Peyer's patch (tissue), 4 donors: ENCODE results near the gene KIF25. TPM values are rescaled to one million over a fixed set of nuclear protein-coding genes. Genes with fewer than 3 reads are reported as not detected.

ENCODE experiments used
- DNase-seq, 3 donors: peaks; one replicate each; pipeline ENCODE4 v3.0.0-alpha.2; 2017 to 2019
- H3K27ac ChIP-seq, 4 donors: fragments of 200-600 bp; sonication (generic); one replicate each; pipeline ENCODE4 v1.5.1; 2016 to 2019
- H3K27me3 ChIP-seq, 2 donors: fragments of 200-600 bp; sonication (generic); one replicate each; pipeline ENCODE4 v1.5.1; 2019
- H3K36me3 ChIP-seq, 3 donors: fragments of 200-600 bp; sonication (generic); one replicate each; pipeline ENCODE4 v1.5.1; 2016 to 2019
- H3K4me1 ChIP-seq, 4 donors: fragments of 200-600 bp; sonication (generic); one replicate each; pipeline ENCODE4 v1.5.1; 2016 to 2019
- H3K4me3 ChIP-seq, 4 donors: fragments of 200-600 bp; sonication (generic); 1 replicate in 3 of 4; 2 replicates in 1 of 4; pipeline ENCODE4 v1.5.1; 2016 to 2019; ENCODE audit warnings: mild to moderate bottlenecking in 1 of 4
- H3K9me3 ChIP-seq, 4 donors: fragments of 200-600 bp; sonication (generic); one replicate each; pipeline ENCODE4 v1.5.1; 2016 to 2019; ENCODE audit warnings: mild to moderate bottlenecking in 1 of 4
- CTCF ChIP-seq, 6 experiments: fragments of 450-650 bp in 4 of 6; fragments of 200-600 bp in 2 of 6; sonication (generic) in 1 of 6; IDR thresholded peaks; one replicate each; pipeline ENCODE4 v1.5.1; 2017 to 2019; ENCODE audit warnings: antibody characterized with exemption in 6 of 6, mild to moderate bottlenecking in 3 of 6, moderate library complexity in 1 of 6
- POLR2A ChIP-seq, 2 donors: fragments of 450-650 bp; IDR thresholded peaks; one replicate each; pipeline ENCODE4 v1.5.1; 2017; ENCODE audit warnings: antibody characterized with exemption in 2 of 2, mild to moderate bottlenecking in 2 of 2, moderate library complexity in 2 of 2
- total RNA-seq, 4 donors: library from RNA; depleted of rRNA; stranded (reverse); fragments of >200 nt; gene quantifications; one replicate each; pipeline ENCODE4 v1.1.0, GENCODE V29; 2016

Gene KIF25
- total RNA-seq, 4 donors from 2014 or later: not detected

DNA sequence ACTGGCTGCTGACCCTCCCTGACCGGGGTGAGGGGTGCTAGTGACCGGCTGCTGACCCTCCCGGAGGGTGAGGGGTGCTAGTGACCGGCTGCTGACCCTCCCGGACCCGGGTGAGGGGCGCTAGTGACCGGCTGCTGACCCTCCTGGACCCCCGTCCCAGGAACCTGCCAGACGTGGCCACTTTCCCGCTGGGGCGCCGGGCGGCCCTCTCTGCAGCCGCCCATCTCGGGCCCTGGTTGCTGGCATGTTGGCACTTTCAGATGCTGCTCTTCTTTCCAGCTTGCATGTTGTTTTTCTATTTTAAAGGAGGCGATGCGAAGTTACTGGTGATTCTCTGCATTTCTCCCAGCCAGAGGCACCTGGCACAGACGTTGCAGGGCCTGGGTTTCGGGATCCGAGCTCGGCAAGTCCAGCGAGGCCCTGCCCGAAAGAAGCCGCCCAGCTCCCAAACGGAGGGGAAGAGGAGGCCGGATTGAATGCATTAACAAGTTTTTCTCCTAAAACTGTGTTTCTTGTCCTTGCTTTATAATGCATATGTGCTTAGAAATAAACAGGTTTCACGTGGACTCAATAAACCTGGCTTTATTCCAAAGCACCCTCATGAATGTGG lies 47.2 kb downstream of the KIF25 start:
- no peaks in the 10 kb centered on the region for H3K4me1 ChIP-seq
- H3K36me3 ChIP-seq: no peaks in the 10 kb centered on the region
- no peaks in the 10 kb centered on the region for H3K27me3 ChIP-seq
- no peak overlapping the region for H3K27ac ChIP-seq
- H3K9me3 ChIP-seq: peaks cover 0 to 16% (median 2%) of the 10 kb centered on the region in 4 donors
- no peak for DNase-seq
- TF ChIP-seq POLR2A (IDR thresholded peaks at IDR 0.05) (no peak), CTCF (IDR thresholded peaks at IDR 0.05) (no peak)
- no peak overlapping the region for H3K4me3 ChIP-seq

DNA sequence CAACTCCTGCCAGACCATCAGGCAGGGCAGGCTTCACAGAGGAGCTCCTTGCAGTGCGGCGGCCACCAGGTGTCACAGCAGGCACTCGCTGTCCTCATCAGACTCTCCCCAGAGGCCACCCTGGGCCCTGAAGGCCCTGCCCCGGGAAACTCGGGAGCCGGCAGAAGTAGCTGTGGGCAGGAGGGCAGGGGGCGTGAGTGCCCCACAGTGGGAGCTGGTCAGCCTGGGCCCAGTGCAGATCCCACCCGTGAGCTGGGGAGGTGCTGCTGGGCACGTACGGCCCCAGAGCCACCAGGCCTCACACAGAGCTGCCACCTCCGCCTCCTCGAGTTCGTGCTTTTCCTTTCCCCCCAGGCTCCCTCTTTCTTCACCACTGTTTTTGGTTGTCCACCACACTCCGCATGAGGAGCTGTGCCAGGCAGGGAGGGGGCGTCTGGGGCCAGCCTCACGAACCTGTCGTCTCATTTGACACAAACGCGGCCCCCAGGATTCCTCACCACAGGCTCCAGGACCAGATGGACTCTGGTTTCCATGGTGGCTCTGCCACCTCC lies 47.7 kb downstream of the KIF25 start:
- DNase-seq: no peak
- H3K27ac ChIP-seq: no peak overlapping the region

GRCh38 chr6:168045706-168046620 lies 48.5 kb downstream of the KIF25 start:
- Histone ChIP-seq H3K4me1 (no peaks in the 10 kb centered on the region), H3K27ac (no peak overlapping the region), H3K36me3 (no peaks in the 10 kb centered on the region), H3K4me3 (no peak overlapping the region), H3K9me3 (peaks cover 0 to 3% (median 0%) of the 10 kb centered on the region in 4 donors), H3K27me3 (no peaks in the 10 kb centered on the region)
- TF ChIP-seq POLR2A (IDR thresholded peaks at IDR 0.05) (no peak), CTCF (IDR thresholded peaks at IDR 0.05) (no peak)
- DNase-seq: no peak

More for the DNA sequence above, 47.7 kb downstream of the KIF25 start:
- Histone ChIP-seq H3K4me1 (no peaks in the 10 kb centered on the region), H3K36me3 (no peaks in the 10 kb centered on the region), H3K4me3 (no peak overlapping the region), H3K27me3 (no peaks in the 10 kb centered on the region), H3K9me3 (peaks cover 0 to 10% (median 0%) of the 10 kb centered on the region in 4 donors)
- TF ChIP-seq POLR2A (IDR thresholded peaks at IDR 0.05) (no peak), CTCF (IDR thresholded peaks at IDR 0.05) (peak in 1 of 6 experiments; percentile 20)

- Histone ChIP-seq H3K4me3 (no peak overlapping the region), H3K27me3 (no peaks in the 10 kb centered on the region), H3K4me1 (no peaks in the 10 kb centered on the region), H3K27ac (no peak overlapping the region), H3K36me3 (no peaks in the 10 kb centered on the region), H3K9me3 (no peaks in the 10 kb centered on the region)
- TF ChIP-seq CTCF (IDR thresholded peaks at IDR 0.05) (no peak), POLR2A (IDR thresholded peaks at IDR 0.05) (no peak)
- DNase-seq: no peak
Measured at GRCh38 chr6:168046696-168047095, 49.2 kb downstream of the KIF25 start.

GRCh38 chr6:168047841-168048723 lies 50.6 kb downstream of the KIF25 start:
- H3K36me3 ChIP-seq: no peaks in the 10 kb centered on the region
- no peaks in the 10 kb centered on the region for H3K9me3 ChIP-seq
- no peaks in the 10 kb centered on the region for H3K4me1 ChIP-seq
- no peaks in the 10 kb centered on the region for H3K27me3 ChIP-seq
- peak in 1 of 3 donors; percentile 31 for DNase-seq
- no peak overlapping the region for H3K4me3 ChIP-seq
- no peak overlapping the region for H3K27ac ChIP-seq
- TF ChIP-seq CTCF (IDR thresholded peaks at IDR 0.05) (no peak), POLR2A (IDR thresholded peaks at IDR 0.05) (no peak)
